Adrenal gland (tissue), 5 donors: ENCODE measurements around the gene HNRNPL.

ENCODE experiments used
- POLR2A ChIP-seq, 2 donors: fragments of 450-650 bp; IDR thresholded peaks; one replicate each; pipeline ENCODE4 v1.6.1; 2017; ENCODE audit warnings: antibody characterized with exemption in 2 of 2, mild to moderate bottlenecking in 2 of 2, moderate library complexity in 1 of 2
- TF ChIP-seq, protein P1 (sequence below), 6 experiments: fragments of 450-650 bp in 4 of 6; fragments of 200-600 bp in 2 of 6; sonication (generic) in 1 of 6; IDR thresholded peaks; 1 replicate in 5 of 6; 2 replicates in 1 of 6; pipeline versions ENCODE4 v1.5.1 to v1.8.0; 2016 to 2021; ENCODE audit warnings: antibody characterized with exemption in 6 of 6, mild to moderate bottlenecking in 2 of 6, moderate library complexity in 1 of 6
- donor health status: DM: no; HTN: no; CAD: no.

DNA sequence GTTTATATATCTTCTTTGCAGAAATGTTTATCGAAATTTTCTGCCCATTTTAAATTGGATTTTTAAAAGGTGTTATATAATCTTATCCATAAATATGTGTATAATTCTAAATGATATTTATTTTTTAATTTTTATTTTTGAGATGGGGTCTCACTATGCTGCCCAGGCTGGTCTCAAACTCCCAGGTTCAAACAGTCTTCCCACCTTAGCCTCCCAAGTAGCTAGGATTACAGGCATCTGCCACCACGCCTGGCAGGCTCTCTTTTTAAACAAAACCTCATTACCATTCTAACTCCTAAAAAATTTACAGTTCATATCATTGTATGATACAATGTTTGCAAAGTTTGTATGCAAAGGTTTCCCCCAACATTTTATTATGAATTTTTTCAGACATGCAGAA lies 53.6 kb downstream of the HNRNPL start:
- TF ChIP-seq, protein P1, sequence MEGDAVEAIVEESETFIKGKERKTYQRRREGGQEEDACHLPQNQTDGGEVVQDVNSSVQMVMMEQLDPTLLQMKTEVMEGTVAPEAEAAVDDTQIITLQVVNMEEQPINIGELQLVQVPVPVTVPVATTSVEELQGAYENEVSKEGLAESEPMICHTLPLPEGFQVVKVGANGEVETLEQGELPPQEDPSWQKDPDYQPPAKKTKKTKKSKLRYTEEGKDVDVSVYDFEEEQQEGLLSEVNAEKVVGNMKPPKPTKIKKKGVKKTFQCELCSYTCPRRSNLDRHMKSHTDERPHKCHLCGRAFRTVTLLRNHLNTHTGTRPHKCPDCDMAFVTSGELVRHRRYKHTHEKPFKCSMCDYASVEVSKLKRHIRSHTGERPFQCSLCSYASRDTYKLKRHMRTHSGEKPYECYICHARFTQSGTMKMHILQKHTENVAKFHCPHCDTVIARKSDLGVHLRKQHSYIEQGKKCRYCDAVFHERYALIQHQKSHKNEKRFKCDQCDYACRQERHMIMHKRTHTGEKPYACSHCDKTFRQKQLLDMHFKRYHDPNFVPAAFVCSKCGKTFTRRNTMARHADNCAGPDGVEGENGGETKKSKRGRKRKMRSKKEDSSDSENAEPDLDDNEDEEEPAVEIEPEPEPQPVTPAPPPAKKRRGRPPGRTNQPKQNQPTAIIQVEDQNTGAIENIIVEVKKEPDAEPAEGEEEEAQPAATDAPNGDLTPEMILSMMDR (IDR thresholded peaks at IDR 0.05) = no peak
- TF ChIP-seq POLR2A (IDR thresholded peaks at IDR 0.05) = no peak
